HCT116 (cell line): ENCODE measurements around the gene ADH1C.
"Not testable (repeated sequence)": the region's sequence is repeated elsewhere in the genome, so short reads cannot be mapped to it uniquely, and the experiment has no call there.

ENCODE experiments used
- CTCF ChIP-seq, 3 experiments: fragments of 200-600 bp in 1 of 3; sonication (generic) in 1 of 3; IDR thresholded peaks in 2 of 3; conservative IDR thresholded peaks in 1 of 3; 2 replicates each; pipeline ENCODE4 v1.5.1; 2012 to 2017; ENCODE audit warnings: low read depth in 2 of 3, low read length in 2 of 3, antibody characterized with exemption in 1 of 3, borderline replicate concordance in 1 of 3, control low read depth in 1 of 3, mild to moderate bottlenecking in 1 of 3, mixed read lengths in 1 of 3, mixed run types in 1 of 3, moderate library complexity in 1 of 3; ENCODE audit not compliant: insufficient read depth in 1 of 3
- EZH2 ChIP-seq: fragments of 200-600 bp; sonication (generic); IDR thresholded peaks from 2 replicates; pipeline ENCODE4 v1.6.1; 2017; ENCODE audit warnings: antibody characterized with exemption, mixed run types
- EZH2phosphoT487 ChIP-seq: fragments of 200-600 bp; IDR thresholded peaks from 2 replicates; pipeline ENCODE4 v1.6.1; 2018; ENCODE audit warnings: antibody characterized with exemption, borderline replicate concordance
- JUND ChIP-seq: IDR thresholded peaks from 2 replicates; pipeline ENCODE4 v1.6.1; 2012
- MAX ChIP-seq: IDR thresholded peaks from 2 replicates; pipeline ENCODE4 v1.6.1; 2012
- POLR2A ChIP-seq: IDR thresholded peaks from 2 replicates; pipeline ENCODE4 v1.7.0; 2011; ENCODE audit warnings: borderline replicate concordance; ENCODE audit not compliant: insufficient read depth, insufficient read length; ENCODE audit errors: extremely low read depth
- RAD21 ChIP-seq: IDR thresholded peaks from 2 replicates; pipeline ENCODE4 v1.6.1; 2012; ENCODE audit warnings: low read depth, mild to moderate bottlenecking
- REST ChIP-seq: IDR thresholded peaks from 2 replicates; pipeline ENCODE4 v1.6.1; 2012; ENCODE audit warnings: low read depth
- SRF ChIP-seq: IDR thresholded peaks from 2 replicates; pipeline ENCODE4 v1.6.1; 2012; ENCODE audit warnings: low read depth
- TCF7L2 ChIP-seq: IDR thresholded peaks from 2 replicates; pipeline ENCODE4 v1.7.0; 2011; ENCODE audit warnings: borderline replicate concordance, inconsistent platforms; ENCODE audit not compliant: insufficient read depth, insufficient read length; ENCODE audit errors: extremely low read depth
- YY1 ChIP-seq: IDR thresholded peaks from 2 replicates; pipeline ENCODE4 v1.6.1; 2011; ENCODE audit warnings: low read length, low read depth, moderate library complexity, mild to moderate bottlenecking; ENCODE audit not compliant: insufficient replicate concordance; ENCODE audit errors: extremely low read depth
- ZBTB33 ChIP-seq: IDR thresholded peaks from 2 replicates; pipeline ENCODE4 v1.6.1; 2011; ENCODE audit warnings: mild to moderate bottlenecking, low read length, moderate library complexity; ENCODE audit not compliant: insufficient replicate concordance; ENCODE audit errors: extremely low read depth
- ZNF274 ChIP-seq: fragments of 200-500 bp; sonication (Bioruptor generic); IDR thresholded peaks from 2 replicates; pipeline ENCODE4 v1.6.1; 2014; ENCODE audit warnings: mild to moderate bottlenecking, low read depth, low read length, inconsistent platforms

GRCh38 chr4:99342624-99343023 is 9.9 kb downstream of the ADH1C start:
- TF ChIP-seq CTCF (IDR thresholded peaks at IDR 0.05 in 2 of 3, conservative IDR thresholded peaks at IDR 0.05 in 1 of 3; ENCODE audit: borderline replicate concordance in 1 of 3, insufficient read depth in 1 of 3, low read depth in 2 of 3, low read length in 2 of 3); SRF; MAX; REST; ZNF274; POLR2A; EZH2; TCF7L2; EZH2phosphoT487; YY1; ZBTB33; RAD21; JUND: not testable (repeated sequence)
